Lower lobe of right lung (tissue), 2 donors: ENCODE measurements around the gene ZIC1. TPM values are rescaled to one million over a fixed set of nuclear protein-coding genes. Genes with fewer than 3 reads are reported as not detected.

Source experiments
- ATAC-seq, 2 donors: fragments of 200-7000 bp; cut with Tn5 transposase; one replicate each; pipeline ENCODE4 v1.9.1; 2020 to 2022; ENCODE audit warnings: mild to moderate bottlenecking in 2 of 2, moderate library complexity in 2 of 2
- DNase-seq: peaks from one replicate; pipeline ENCODE4 v3.0.0-alpha.2; 2020
- H3K27ac ChIP-seq: fragments of 200-600 bp; one replicate; pipeline ENCODE4 v1.8.0; 2022
- H3K27me3 ChIP-seq: fragments of 200-600 bp; one replicate; pipeline ENCODE4 v1.8.0; 2022; ENCODE audit warnings: low read depth
- H3K36me3 ChIP-seq: fragments of 200-600 bp; one replicate; pipeline ENCODE4 v1.8.0; 2022; ENCODE audit warnings: mild to moderate bottlenecking
- H3K4me1 ChIP-seq: fragments of 200-600 bp; one replicate; pipeline ENCODE4 v1.8.0; 2022
- H3K4me3 ChIP-seq: fragments of 200-600 bp; one replicate; pipeline ENCODE4 v1.8.0; 2022; ENCODE audit warnings: mild to moderate bottlenecking
- H3K9me3 ChIP-seq: fragments of 200-600 bp; one replicate; pipeline ENCODE4 v1.8.0; 2022
- intact Hi-C: fragments of 100-400 bp; cut with DNase I; formaldehyde crosslinking; loops from one replicate; pipeline ENCODE4 v1.11.0; 2022
- total RNA-seq: library from RNA; stranded (reverse); fragmentation: NEBNext Ultra II Directional; extraction: Animal tissue kit (Norgen Biotek cat#: 25700); gene quantifications from one replicate; pipeline ENCODE4 v1.2.1, GENCODE V29; 2021
- TF ChIP-seq, protein P1 (sequence below): fragments of 200-600 bp; IDR thresholded peaks from one replicate; pipeline ENCODE4 v1.8.0; 2022; ENCODE audit warnings: antibody characterized with exemption, mild to moderate bottlenecking
- donor health status: DM: no; HTN: yes; CAD: no; lungs with severe emphysema.

ZIC1 gene
- total RNA-seq, 1 donor from 2014 or later, result not detected

DNA sequence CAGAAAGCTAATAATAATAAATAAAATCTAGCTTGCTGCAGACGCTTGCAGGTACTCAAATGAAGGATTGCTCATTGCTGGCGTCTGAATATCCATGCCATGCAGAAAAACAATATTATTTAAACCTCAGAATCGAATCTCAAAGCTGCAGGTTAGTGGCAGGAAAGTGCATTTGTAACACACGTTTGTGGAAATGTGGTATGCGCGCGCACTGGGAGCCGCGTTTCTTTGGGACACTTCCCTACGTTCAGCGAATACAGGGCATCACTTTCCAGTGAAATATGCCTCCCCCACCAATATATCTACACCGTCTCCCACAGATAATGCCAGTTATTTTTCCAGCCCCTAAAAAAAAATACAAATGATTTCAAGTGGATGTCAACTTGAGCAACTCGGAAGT, 39.9 kb upstream of the ZIC1 start:
- H3K36me3 ChIP-seq, result no peaks in the 10 kb centered on the region
- H3K27ac ChIP-seq, result no peak overlapping the region
- ATAC-seq, result no peak
- DNase-seq, result no peak
- no peaks in the 10 kb centered on the region for H3K4me1 ChIP-seq
- intact Hi-C loops, result no loop called here
- TF ChIP-seq, protein P1, sequence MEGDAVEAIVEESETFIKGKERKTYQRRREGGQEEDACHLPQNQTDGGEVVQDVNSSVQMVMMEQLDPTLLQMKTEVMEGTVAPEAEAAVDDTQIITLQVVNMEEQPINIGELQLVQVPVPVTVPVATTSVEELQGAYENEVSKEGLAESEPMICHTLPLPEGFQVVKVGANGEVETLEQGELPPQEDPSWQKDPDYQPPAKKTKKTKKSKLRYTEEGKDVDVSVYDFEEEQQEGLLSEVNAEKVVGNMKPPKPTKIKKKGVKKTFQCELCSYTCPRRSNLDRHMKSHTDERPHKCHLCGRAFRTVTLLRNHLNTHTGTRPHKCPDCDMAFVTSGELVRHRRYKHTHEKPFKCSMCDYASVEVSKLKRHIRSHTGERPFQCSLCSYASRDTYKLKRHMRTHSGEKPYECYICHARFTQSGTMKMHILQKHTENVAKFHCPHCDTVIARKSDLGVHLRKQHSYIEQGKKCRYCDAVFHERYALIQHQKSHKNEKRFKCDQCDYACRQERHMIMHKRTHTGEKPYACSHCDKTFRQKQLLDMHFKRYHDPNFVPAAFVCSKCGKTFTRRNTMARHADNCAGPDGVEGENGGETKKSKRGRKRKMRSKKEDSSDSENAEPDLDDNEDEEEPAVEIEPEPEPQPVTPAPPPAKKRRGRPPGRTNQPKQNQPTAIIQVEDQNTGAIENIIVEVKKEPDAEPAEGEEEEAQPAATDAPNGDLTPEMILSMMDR, result no peak
- peaks cover 90% of the 10 kb centered on the region for H3K27me3 ChIP-seq
- H3K9me3 ChIP-seq, result no peaks in the 10 kb centered on the region
- no peak overlapping the region for H3K4me3 ChIP-seq

DNA sequence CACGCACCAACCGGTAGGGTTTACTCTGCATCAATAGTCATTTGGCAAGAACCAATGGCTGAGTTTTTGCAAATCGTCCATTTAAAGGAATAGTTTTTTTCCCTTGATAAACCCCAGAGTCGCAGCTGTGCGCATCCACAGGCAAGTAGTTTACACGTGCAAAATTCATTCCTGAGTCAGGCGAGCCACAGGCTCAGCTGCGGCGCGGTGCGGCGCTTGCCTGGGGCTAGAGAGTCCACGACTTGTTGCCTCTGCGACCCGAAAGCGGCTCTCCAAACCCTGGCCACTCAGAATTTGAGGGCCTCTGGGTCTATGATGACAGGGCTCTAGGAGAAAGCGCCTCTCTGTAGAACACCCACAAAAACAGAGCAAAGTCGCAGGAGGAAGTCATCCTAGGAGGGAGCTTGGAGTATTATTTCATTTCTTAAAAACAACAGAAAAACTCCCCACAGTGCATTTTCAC, 39.5 kb upstream of the ZIC1 start:
- no peak overlapping the region for H3K4me3 ChIP-seq
- H3K27me3 ChIP-seq, result peaks cover 88% of the 10 kb centered on the region
- no peaks in the 10 kb centered on the region for H3K36me3 ChIP-seq
- intact Hi-C loops, result no loop called here
- no peaks in the 10 kb centered on the region for H3K9me3 ChIP-seq
- ATAC-seq (no peak), DNase-seq (no peak)
- H3K27ac ChIP-seq, result no peak overlapping the region
- TF ChIP-seq, protein P1, result no peak
- no peaks in the 10 kb centered on the region for H3K4me1 ChIP-seq

DNA sequence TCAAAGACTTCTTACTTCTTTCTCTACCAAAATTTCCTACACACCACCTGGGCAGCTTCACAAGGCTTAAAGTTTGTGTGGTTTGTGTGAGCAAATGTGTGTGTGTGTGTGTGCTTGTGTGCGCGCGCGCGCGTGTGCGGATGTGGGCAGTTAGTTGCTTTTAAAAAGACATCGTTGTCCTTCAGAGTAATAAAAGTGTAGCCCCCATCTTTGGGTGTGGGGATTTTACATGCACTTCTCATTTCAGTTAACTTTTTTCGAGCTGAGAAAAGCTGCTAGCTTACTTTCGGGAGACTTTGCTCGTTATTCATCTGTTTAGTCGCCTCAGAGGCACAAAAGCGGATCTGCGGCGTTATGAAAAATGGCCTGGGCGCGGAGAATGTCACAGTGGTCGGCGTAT, 38.8 kb upstream of the ZIC1 start:
- TF ChIP-seq, protein P1, result no peak
- Histone ChIP-seq H3K36me3 (no peaks in the 10 kb centered on the region), H3K9me3 (no peaks in the 10 kb centered on the region), H3K27me3 (peaks cover 90% of the 10 kb centered on the region), H3K4me1 (no peaks in the 10 kb centered on the region), H3K27ac (no peak overlapping the region), H3K4me3 (no peak overlapping the region)
- no peak for DNase-seq
- intact Hi-C loops, result no loop called here
- ATAC-seq, result no peak

DNA sequence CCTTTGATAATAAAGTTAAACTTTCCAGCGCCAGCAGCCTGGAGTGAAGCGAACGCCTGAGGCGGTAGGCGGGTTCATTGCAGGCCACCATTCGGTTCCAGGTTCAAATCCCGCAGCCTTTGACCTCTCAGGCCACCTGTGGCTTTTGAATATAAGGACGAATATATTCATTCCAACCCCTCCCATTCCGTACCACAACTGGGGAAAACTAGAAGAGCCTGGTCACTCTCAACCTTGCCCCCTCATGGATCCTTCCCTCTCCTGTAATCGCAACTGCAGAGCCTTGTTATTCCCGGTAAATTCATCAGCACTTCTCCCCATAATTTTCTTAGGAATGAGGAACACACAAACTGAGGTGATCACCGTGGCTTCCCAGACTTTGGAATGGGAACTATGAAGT, 38.0 kb upstream of the ZIC1 start:
- peaks cover 91% of the 10 kb centered on the region for H3K27me3 ChIP-seq
- H3K27ac ChIP-seq, result no peak overlapping the region
- no peak overlapping the region for H3K4me3 ChIP-seq
- H3K4me1 ChIP-seq, result no peaks in the 10 kb centered on the region
- DNase-seq (no peak), ATAC-seq (no peak)
- H3K36me3 ChIP-seq, result no peaks in the 10 kb centered on the region
- intact Hi-C loops, result no loop called here
- no peaks in the 10 kb centered on the region for H3K9me3 ChIP-seq
- TF ChIP-seq, protein P1, result no peak

DNA sequence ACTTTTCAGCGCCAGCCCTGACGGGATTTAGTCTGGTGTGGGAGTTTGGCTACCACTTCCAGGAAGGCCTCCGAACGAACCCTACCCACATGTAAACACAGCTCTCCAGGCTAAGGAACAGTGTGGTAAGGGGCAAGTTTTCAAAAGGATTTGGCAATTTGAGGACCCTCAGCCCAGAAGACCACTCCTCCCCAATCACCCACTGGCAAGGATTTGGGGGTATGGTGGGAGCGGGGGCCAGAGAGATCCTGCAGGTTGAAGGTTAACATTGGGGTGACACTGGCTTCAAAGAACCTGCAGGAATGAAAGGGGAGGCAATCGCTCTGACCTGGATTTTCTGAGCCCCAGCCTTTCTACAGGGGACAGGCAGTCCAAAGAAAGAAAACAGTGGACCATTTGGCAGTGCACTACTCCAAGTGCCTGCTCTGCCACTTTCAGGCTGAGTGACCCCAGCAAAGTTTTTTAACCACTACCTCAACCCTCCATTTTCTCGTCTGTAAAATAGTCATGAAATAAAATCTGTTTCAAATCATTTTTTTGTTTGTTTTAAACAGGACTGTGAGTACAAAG, 37.3 kb upstream of the ZIC1 start:
- DNase-seq (no peak), ATAC-seq (no peak)
- Histone ChIP-seq H3K4me3 (no peak overlapping the region), H3K9me3 (no peaks in the 10 kb centered on the region), H3K36me3 (no peaks in the 10 kb centered on the region), H3K27me3 (peaks cover 97% of the 10 kb centered on the region), H3K4me1 (no peaks in the 10 kb centered on the region), H3K27ac (no peak overlapping the region)
- TF ChIP-seq, protein P1, result no peak
- intact Hi-C loops, result no loop called here
